Progenitor cell of endocrine pancreas (in vitro differentiated cells): ENCODE data around the gene MADD. TPM values are rescaled to one million over a fixed set of nuclear protein-coding genes. Genes with fewer than 3 reads are reported as not detected.
"Not testable (repeated sequence)": the region's sequence is repeated elsewhere in the genome, so short reads cannot be mapped to it uniquely, and the experiment has no call there.

Experiments
- DNase-seq: peaks from one replicate; pipeline ENCODE4 v3.0.0; 2021; ENCODE audit warnings: low spot score; ENCODE audit not compliant: unreplicated experiment
- H3K27ac Mint-ChIP-seq: 2 replicates; pipeline ENCODE4 v1.8.0; 2021; ENCODE audit warnings: mild to moderate bottlenecking, moderate library complexity, mixed read lengths
- H3K27me3 Mint-ChIP-seq: 2 replicates; pipeline ENCODE4 v1.8.0; 2021; ENCODE audit warnings: mixed read lengths
- H3K36me3 Mint-ChIP-seq: 2 replicates; pipeline ENCODE4 v1.8.0; 2022; ENCODE audit warnings: mixed read lengths; ENCODE audit not compliant: insufficient read depth
- H3K4me1 Mint-ChIP-seq: 2 replicates; pipeline ENCODE4 v1.8.0; 2021; ENCODE audit warnings: low read depth, mixed read lengths
- H3K4me3 Mint-ChIP-seq: 2 replicates; pipeline ENCODE4 v1.8.0; 2021; ENCODE audit warnings: low read depth, mild to moderate bottlenecking, moderate library complexity, mixed read lengths
- H3K9me3 Mint-ChIP-seq: 2 replicates; pipeline ENCODE4 v1.8.0; 2021; ENCODE audit warnings: low read depth, mixed read lengths
- CTCF ChIP-seq: fragments of 200-600 bp; sonication (generic); IDR thresholded peaks from one replicate; pipeline ENCODE4 v1.5.0; 2021; ENCODE audit warnings: antibody characterized with exemption, mild to moderate bottlenecking; ENCODE audit not compliant: unreplicated experiment
- total RNA-seq: library from RNA; stranded (reverse); gene quantifications from 2 replicates; pipeline ENCODE4 v1.2.1, GENCODE V29; 2021

MADD gene
- total RNA-seq, 1 donor from 2014 or later: 66.5 TPM

GRCh38 chr11:47331454-47332302, 61.7 kb downstream of the MADD start:
- no peaks in the 10 kb centered on the region for H3K27me3 Mint-ChIP-seq
- H3K27ac Mint-ChIP-seq: no peak overlapping the region
- H3K4me1 Mint-ChIP-seq: peaks cover 2% of the 10 kb centered on the region
- H3K36me3 Mint-ChIP-seq: peaks cover 3% of the 10 kb centered on the region
- no peak overlapping the region for H3K4me3 Mint-ChIP-seq
- TF ChIP-seq CTCF: no peak
- no peaks in the 10 kb centered on the region for H3K9me3 Mint-ChIP-seq
- DNase-seq: no peak

- H3K27ac Mint-ChIP-seq: no peak overlapping the region
- no peak overlapping the region for H3K4me3 Mint-ChIP-seq
- H3K9me3 Mint-ChIP-seq: no peaks in the 10 kb centered on the region
- peaks cover 2% of the 10 kb centered on the region for H3K36me3 Mint-ChIP-seq
- peaks cover 2% of the 10 kb centered on the region for H3K4me1 Mint-ChIP-seq
- no peaks in the 10 kb centered on the region for H3K27me3 Mint-ChIP-seq
- DNase-seq: no peak
- no peak for TF ChIP-seq CTCF
Observed at GRCh38 chr11:47332303-47332711, 62.4 kb downstream of the MADD start.

GRCh38 chr11:47332791-47333525, 63.0 kb downstream of the MADD start:
- no peak for DNase-seq

GRCh38 chr11:47333526-47333845, 63.6 kb downstream of the MADD start:
- no peaks in the 10 kb centered on the region for H3K27me3 Mint-ChIP-seq
- no peak for DNase-seq
- peaks cover 2% of the 10 kb centered on the region for H3K4me1 Mint-ChIP-seq
- no peak overlapping the region for H3K4me3 Mint-ChIP-seq
- H3K36me3 Mint-ChIP-seq: no peaks in the 10 kb centered on the region
- H3K27ac Mint-ChIP-seq: no peak overlapping the region
- no peak for TF ChIP-seq CTCF
- H3K9me3 Mint-ChIP-seq: no peaks in the 10 kb centered on the region

More at GRCh38 chr11:47332791-47333525, 63.0 kb downstream of the MADD start:
- Mint-ChIP-seq H3K9me3 (no peaks in the 10 kb centered on the region), H3K36me3 (no peaks in the 10 kb centered on the region), H3K27ac (no peak overlapping the region), H3K4me1 (peaks cover 2% of the 10 kb centered on the region), H3K4me3 (no peak overlapping the region), H3K27me3 (no peaks in the 10 kb centered on the region)
- no peak for TF ChIP-seq CTCF

GRCh38 chr11:47333886-47334443, 64.0 kb downstream of the MADD start:
- Mint-ChIP-seq H3K27ac (no peak overlapping the region), H3K4me1 (peaks cover 2% of the 10 kb centered on the region), H3K27me3 (no peaks in the 10 kb centered on the region), H3K9me3 (no peaks in the 10 kb centered on the region), H3K4me3 (no peak overlapping the region), H3K36me3 (no peaks in the 10 kb centered on the region)
- DNase-seq: no peak
- no peak for TF ChIP-seq CTCF

- H3K36me3 Mint-ChIP-seq, DNase-seq, H3K27ac Mint-ChIP-seq, H3K4me1 Mint-ChIP-seq, H3K27me3 Mint-ChIP-seq, H3K9me3 Mint-ChIP-seq, H3K4me3 Mint-ChIP-seq: not testable (repeated sequence)
Observed at GRCh38 chr11:47334699-47335411, 64.9 kb downstream of the MADD start.
